M059J (cell line): ENCODE measurements around the gene CCL21. TPM values are rescaled to one million over a fixed set of nuclear protein-coding genes. Genes with fewer than 3 reads are reported as not detected.
A peak's percentile ranks its signal among the peaks of the same experiment; 100 is the strongest.

Experiments
- DNase-seq: peaks from one replicate; pipeline ENCODE4 v3.0.0-alpha.2; 2012; ENCODE audit warnings: low read depth
- total RNA-seq: library from RNA; depleted of rRNA; stranded (reverse); fragments of >200 nt; shearing (Covaris generic); gene quantifications from 2 replicates; pipeline ENCODE4 v1.2.3, GENCODE V29; 2014

Gene CCL21
- total RNA-seq, 1 experiment from 2014 or later = not detected

DNA sequence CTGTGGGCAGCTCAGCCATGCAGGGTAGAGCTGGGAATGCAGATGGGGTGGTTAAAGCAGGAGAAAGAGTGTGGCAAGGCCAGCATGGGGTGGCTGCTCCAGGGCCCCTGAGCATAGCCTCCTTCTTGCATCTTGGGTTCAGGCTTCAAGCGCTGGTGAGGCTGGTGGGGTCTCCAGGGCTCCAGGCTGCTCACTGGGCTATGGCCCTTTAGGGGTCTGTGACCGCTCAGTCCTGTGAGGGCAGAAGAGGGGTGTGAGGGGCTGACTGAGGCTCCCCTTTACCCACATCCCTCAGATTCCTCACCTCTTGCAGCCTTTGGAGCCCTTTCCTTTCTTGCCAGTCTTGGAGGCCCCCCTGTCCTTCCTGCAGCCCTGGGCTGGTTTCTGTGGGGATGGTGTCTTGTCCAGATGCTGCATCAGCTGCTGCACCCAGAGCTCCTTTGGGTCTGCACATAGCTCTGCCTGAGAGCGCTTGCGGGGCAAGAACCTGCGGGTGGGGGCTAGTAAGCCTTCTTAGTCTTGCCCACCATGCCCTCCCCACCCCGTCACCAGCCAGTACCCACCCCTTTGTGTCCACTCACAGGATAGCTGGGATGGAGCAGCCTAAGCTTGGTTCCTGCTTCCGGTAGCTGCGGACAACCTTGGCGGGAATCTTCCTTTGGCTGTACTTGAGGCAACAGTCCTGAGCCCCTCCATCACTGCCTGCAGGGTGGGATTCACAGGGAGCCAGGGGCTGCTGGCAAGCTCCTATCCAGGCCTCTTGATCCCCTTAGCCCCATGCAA, 549 bp downstream of the CCL21 start:
- no peak for DNase-seq

- no peak for DNase-seq
Observed at GRCh38 chr9:34707130-34707529, 2.8 kb downstream of the CCL21 start.

DNA sequence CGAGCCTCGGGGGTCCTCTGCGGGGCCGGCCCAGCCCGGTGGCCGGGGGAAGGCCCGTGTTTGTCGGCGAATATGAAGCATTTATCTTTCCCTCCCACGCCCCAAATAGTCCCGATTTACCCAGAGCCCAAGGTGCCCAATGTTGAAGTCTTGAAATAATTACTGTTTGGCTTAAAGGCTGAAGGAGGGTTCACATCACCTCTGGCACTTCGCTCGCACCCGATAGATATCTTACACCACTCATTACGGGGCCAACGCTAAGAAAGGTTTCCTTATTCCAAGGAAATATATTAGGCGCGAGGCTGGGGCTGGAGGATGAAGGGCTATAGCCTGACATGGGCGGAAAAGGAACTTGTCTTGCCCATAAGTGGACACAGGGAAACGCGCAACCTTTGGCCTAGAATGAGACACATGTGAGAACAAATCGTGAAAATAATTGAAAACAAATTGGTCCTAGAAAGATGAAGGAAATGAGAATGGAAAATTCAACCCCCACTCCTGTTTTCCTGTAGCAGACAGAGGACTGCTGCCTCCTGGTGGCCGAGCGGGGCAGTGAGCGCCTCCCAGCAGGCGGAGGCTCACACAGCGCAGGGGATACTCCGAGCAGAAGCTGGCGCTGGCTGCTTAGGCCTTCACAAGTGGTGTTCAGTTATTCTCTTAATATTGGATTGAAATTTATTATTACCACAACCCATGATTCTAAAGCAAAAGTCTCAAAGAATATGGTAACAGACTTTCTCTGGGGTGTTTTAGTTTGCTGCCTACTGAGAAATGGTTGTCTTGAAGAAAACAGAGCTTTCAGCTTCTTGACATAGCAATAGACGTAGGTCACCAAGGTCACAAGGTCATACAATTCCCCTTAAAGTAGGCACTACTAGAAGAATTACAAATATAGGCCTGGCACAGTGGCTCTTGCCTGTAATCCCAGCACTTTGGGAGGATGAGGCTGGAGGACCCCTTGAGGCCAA, 7.9 kb downstream of the CCL21 start:
- DNase-seq = peak; percentile 52

GRCh38 chr9:34701023-34701768, 8.7 kb downstream of the CCL21 start:
- peak; percentile 34 for DNase-seq

DNA sequence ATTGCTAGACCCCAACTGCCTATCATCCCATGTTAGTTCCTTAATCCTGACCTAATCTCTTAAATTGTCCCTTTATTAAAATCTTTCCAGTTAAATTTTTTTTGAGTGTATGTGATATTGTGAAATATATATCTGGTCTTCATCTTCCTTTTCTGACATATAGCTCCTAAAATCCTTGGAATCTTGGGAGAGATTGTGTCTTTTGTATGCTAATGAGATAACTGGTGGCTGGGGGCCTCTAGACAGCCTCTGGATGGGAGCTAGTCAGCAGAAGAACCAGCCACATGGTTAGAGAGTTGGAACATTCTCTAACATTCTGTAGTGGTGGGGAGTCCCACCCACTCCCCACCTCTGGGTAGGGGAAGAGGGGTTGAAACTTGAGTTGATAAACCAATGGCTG, 15.1 kb downstream of the CCL21 start:
- no peak for DNase-seq

DNA sequence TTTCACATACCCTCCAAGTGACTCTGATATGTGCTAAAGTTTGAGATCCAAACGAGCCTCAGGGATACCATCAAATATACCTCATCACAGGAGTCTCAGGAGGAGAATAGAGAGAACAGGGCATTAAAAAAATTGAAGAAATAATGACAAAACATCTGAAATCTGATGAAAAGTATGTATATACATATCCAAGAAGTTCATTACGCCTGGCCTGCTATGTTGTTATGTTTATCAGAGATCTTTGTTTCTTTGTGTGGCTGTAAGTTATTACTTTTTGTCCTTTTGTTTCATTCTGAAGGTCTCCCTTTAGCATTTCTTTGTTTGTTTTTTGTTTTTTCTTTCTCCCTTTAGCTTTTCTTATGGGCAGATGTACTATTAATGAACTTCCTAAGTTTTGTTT, 16.4 kb downstream of the CCL21 start:
- no peak for DNase-seq

- no peak for DNase-seq
Observed at GRCh38 chr9:34691936-34692315, 18.0 kb downstream of the CCL21 start.

DNA sequence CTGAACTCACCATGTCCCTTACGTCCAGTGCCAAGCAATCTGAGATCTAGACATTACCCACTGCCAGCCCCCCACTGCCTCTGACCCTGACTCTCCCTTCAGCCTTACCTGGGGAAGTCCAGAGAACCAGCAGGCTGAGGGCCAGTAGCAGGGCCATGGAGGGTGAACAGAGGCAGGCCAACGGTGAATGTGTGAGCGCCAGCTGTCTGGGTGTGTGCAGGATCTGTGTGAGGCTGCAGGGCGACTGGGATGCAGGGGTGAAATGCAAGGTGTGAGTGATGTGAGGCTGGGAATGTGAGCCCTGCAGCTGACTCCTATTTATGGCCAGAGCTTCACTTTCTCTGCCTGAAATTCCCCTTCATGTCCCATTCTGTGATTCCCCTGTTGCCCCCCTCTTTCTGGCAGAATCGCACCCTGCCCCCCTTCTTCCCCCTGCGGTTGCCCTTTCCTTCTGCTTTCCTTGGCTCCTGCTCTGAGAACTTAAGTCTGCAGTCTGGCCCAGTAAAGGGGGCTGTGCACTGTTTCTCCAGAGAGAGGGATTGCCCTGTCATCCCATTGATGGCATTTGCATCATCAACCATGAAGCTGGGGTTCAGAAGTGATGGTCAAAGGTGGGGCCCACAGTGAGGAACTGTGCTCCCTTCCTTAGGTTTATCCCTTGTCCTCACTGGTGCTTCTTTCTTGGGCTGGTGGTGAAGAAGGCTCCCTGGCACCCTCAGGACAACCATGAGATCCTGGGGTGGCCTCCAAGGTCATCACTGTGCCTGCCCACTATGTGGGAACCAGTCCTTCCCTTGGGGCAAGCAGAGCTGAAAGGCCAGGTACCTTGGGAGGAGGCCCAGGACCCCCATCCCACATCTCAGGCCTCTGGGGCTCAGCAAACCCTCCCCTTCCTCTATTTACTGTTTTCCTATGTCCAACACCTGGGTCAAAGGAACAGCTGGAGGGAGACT, 18.7 kb downstream of the CCL21 start, which contains the start of gene CCL19:
CCL19 (minus strand) TSS at position 294 of the 953 bp plus-strand sequence; CDS start at position 157, 137 bp downstream.
- no peak for DNase-seq

DNA sequence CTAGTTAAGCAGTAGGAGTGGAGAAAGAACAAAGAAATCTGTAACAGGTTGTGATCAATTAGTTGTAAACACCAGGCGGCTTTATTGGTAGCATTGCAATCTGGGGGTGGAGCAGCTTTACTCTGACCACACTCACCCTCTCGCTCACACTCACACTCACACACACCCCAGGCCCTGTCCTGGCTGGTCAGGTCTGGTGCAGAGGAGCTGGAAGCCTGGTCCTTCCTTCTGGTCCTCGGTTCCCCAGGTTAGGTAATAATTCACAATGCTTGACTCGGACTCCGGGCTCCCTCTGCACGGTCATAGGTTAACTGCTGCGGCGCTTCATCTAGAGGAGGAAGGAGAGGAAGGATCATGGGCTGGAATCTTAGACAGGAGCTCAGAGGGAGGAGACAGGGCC, 20.4 kb downstream of the CCL21 start:
- no peak for DNase-seq

DNA sequence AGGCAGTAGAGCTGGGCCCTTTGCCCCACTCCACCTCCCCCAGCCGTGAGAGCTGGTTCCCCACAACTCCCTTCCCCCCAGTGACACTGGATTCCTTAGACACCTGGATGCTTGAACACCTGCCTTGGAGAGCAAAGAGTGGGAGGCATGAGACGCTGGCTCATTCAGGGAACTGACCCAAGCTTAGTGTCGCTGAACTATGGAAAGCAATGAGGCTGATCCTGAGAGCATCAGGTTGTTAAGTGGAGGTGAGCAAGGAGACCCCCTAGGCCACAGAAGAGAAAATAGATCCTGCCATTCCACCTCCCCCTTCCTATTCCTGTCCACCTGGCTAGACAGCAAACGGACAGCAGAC, 20.8 kb downstream of the CCL21 start:
- no peak for DNase-seq

GRCh38 chr9:34688329-34689115, 21.4 kb downstream of the CCL21 start:
- DNase-seq = no peak

DNA sequence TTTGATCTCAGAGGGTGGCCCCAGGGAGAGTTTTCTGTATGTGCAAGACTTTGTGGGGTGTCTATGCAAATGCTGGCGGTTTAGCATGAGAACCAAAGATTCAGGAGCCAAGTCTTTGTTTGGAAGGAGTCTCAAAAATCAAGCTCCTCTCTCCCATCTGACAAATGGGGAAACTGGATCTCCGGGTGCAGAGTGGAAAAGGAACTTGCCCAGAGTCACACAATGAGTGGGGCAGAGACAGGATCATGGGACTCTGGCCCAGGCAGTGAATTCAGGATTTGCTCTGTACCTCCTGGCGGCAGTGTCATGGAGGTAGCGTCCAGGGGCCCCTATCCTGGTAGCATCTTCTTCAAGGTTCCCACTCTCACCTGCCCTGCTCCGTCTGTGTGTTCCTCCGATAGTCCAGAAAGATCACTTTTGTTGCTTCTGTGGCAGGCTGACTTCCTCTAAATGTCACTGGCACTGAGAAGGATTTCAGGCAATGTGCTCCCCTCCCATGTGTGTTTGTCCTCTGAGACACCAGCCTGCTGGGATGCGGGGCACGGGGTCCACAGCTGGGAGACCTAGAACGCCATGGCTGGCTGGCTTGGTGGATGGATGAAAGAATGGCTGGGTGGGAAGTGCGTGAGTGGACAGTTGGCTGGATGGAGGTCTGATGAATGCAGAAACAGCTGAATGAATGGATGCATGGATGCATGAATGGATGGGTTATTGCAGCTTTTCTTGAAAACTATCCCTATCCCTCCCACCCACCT, 22.5 kb downstream of the CCL21 start:
- no peak for DNase-seq

DNA sequence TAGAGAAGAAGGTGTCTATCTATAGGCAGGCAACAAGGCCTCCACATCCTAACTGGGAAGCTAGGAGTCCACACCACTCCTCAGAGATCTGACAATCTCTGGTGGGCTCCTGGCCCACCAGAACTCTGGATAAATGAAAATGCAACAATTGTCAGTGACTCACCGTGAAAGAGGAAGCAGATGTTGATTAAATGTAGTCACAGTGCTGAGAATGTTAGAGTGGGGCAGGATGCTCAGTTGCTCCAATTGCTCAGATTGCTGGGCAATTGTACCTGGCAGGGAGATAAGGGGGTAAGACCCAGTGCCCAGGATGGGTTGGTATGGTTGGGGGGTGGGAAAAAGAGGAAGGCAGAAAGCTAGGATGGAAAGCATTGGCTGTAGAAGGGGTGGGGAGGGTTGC, 23.2 kb downstream of the CCL21 start:
- no peak for DNase-seq

GRCh38 chr9:34686231-34686630, 23.7 kb downstream of the CCL21 start:
- DNase-seq = no peak

GRCh38 chr9:34685591-34685990, 24.3 kb downstream of the CCL21 start:
- DNase-seq = no peak

GRCh38 chr9:34684816-34685215, 25.1 kb downstream of the CCL21 start:
- no peak for DNase-seq

DNA sequence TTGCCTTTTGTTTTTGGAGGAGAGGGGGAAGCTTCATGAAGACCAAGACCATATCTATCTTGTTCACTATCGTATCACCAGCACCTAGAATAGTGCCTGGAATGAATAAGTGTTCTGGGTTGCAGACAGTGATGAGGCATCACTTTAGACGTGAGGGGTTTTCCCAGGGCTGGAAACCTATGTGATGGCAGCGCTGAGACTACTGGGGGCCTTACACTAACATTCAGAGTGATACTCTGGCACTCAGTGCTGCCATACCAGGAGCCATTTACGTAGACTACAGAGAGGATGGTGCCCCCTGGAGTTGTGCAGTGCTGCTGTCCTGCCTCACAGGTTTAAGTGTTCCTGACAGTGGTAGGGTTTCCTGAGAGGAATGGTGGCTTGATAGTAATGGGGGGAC, 25.8 kb downstream of the CCL21 start:
- no peak for DNase-seq

DNA sequence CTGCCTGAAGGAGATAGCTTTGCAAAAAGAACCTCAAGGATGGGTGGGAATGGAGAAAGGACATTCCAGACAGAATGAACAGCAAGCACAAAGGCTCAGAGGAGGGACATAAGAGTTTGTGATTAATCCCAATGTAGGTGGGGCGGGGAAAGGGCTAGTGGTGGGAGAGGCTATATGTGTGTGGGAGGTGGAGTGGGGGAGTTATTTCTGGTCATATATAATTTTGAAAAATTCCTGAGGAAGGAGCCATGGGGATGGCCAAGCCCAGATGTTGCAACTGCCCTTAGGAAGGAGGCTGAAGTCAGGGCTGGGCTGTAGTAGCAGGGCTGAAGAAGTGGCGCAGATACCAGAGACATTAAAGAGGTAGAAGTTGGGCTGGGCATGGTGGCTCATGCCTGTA, 34.1 kb downstream of the CCL21 start:
- DNase-seq = no peak

- peak; percentile 30 for DNase-seq
Observed at GRCh38 chr9:34675048-34675714, 34.8 kb downstream of the CCL21 start.
